Caco-2 (cell line): ENCODE measurements around the gene ZC3H12A. TPM values are rescaled to one million over a fixed set of nuclear protein-coding genes. Genes with fewer than 3 reads are reported as not detected.

ENCODE experiments used
- BruUV-seq: library from RNA; stranded (reverse); fragments of 400-500 nt; replicated peaks from 2 replicates; lab custom pipeline; 2021; lab: Mats Ljungman, UMichigan
- CTCF ChIA-PET: fragments of 300-600 bp; sonication (Branson Sonifier 250); formaldehyde crosslinking; loops from one replicate; lab custom pipeline; 2022; ENCODE audit warnings: antibody characterized with exemption; lab: Charles Lee
- POLR2A ChIA-PET: fragments of 300-600 bp; sonication (Branson Sonifier 250); formaldehyde crosslinking; loops from one replicate; lab custom pipeline; 2022; ENCODE audit warnings: antibody characterized with exemption; lab: Charles Lee
- DNase-seq, 2 experiments: peaks; one replicate each; pipeline versions ENCODE4 v3.0.0 to v3.0.0-alpha.2; 2020 to 2022
- H3K27me3 ChIP-seq: replicated peaks from 2 replicates; pipeline ENCODE4 v1.6.0; 2011; ENCODE audit warnings: low read length; ENCODE audit not compliant: control insufficient read depth, insufficient read depth
- H3K36me3 ChIP-seq: 2 replicates; pipeline ENCODE4 v1.5.1; 2011; ENCODE audit warnings: low read length; ENCODE audit not compliant: control insufficient read depth, insufficient read depth
- H3K4me1 ChIP-seq: fragments of 250-450 bp; sonication (Bioruptor Pico); 2 replicates; pipeline ENCODE4 v1.5.1; 2020; ENCODE audit warnings: mild to moderate bottlenecking
- H3K4me3 ChIP-seq: 2 replicates; pipeline ENCODE4 v1.5.1; 2011; ENCODE audit warnings: low read depth, mild to moderate bottlenecking, control low read depth, low read length
- H3K9me3 ChIP-seq: fragments of 250-450 bp; sonication (Bioruptor Pico); 2 replicates; pipeline ENCODE4 v1.5.1; 2020; ENCODE audit warnings: mild to moderate bottlenecking, moderate library complexity
- H3K27ac Mint-ChIP-seq: one replicate; pipeline ENCODE4 v1.8.0; 2022; ENCODE audit warnings: mixed read lengths; ENCODE audit not compliant: unreplicated experiment
- H3K27me3 Mint-ChIP-seq: one replicate; pipeline ENCODE4 v1.8.0; 2022; ENCODE audit warnings: mixed read lengths; ENCODE audit not compliant: insufficient read depth, unreplicated experiment
- H3K36me3 Mint-ChIP-seq: one replicate; pipeline ENCODE4 v1.8.0; 2022; ENCODE audit warnings: mild to moderate bottlenecking, mixed read lengths; ENCODE audit not compliant: insufficient read depth, unreplicated experiment
- H3K4me1 Mint-ChIP-seq: one replicate; pipeline ENCODE4 v1.8.0; 2022; ENCODE audit warnings: low read depth, mixed read lengths; ENCODE audit not compliant: unreplicated experiment
- H3K4me3 Mint-ChIP-seq: one replicate; pipeline ENCODE4 v1.8.0; 2022; ENCODE audit warnings: mild to moderate bottlenecking, moderate library complexity, mixed read lengths; ENCODE audit not compliant: unreplicated experiment
- H3K9me3 Mint-ChIP-seq: one replicate; pipeline ENCODE4 v1.8.0; 2022; ENCODE audit warnings: mixed read lengths; ENCODE audit not compliant: unreplicated experiment
- CTCF ChIP-seq, 2 experiments: fragments of 200-600 bp in 1 of 2; IDR thresholded peaks; 1 replicate in 1 of 2; 2 replicates in 1 of 2; pipeline versions ENCODE4 v1.5.1 to v1.8.0; 2011 to 2022; ENCODE audit warnings: antibody characterized with exemption in 1 of 2, control low read depth in 1 of 2, inconsistent platforms in 1 of 2, low read depth in 1 of 2, low read length in 1 of 2, mild to moderate bottlenecking in 1 of 2, moderate library complexity in 1 of 2; ENCODE audit not compliant: insufficient read depth in 1 of 2, severe bottlenecking in 1 of 2, unreplicated experiment in 1 of 2
- intact Hi-C: fragments of 100-400 bp; cut with micrococcal nuclease; formaldehyde crosslinking; loops from one replicate; pipeline ENCODE4 v1.10.0; 2022; ENCODE audit not compliant: unreplicated experiment
- total RNA-seq: library from RNA; stranded (reverse); gene quantifications from 2 replicates; pipeline ENCODE4 v1.2.3, GENCODE V29; 2022

The ZC3H12A gene
- total RNA-seq, 1 experiment from 2014 or later = 4.7 TPM

GRCh38 chr1:37469386-37469785 lies 5.0 kb upstream of the ZC3H12A start:
- ChIA-PET CTCF (no interaction called here), POLR2A (no interaction called here)
- no peak for TF ChIP-seq CTCF (IDR thresholded peaks at IDR 0.05; ENCODE audit: insufficient read depth in 1 of 2, low read depth in 1 of 2, low read length in 1 of 2, severe bottlenecking in 1 of 2, unreplicated experiment in 1 of 2)
- Histone ChIP-seq H3K9me3 (no peaks in the 10 kb centered on the region), H3K27me3 (no peaks in the 10 kb centered on the region), H3K4me1 (no peaks in the 10 kb centered on the region), H3K36me3 (no peaks in the 10 kb centered on the region), H3K4me3 (no peak overlapping the region)
- Mint-ChIP-seq H3K27me3 (no peaks in the 10 kb centered on the region), H3K9me3 (no peaks in the 10 kb centered on the region), H3K36me3 (peaks cover 9% of the 10 kb centered on the region), H3K27ac (no peak overlapping the region), H3K4me3 (no peak overlapping the region), H3K4me1 (peaks cover 7% of the 10 kb centered on the region)
- BruUV-seq = no TSS peak
- intact Hi-C loops = no loop called here
- no peak for DNase-seq

- Mint-ChIP-seq H3K27ac (no peak overlapping the region), H3K27me3 (no peaks in the 10 kb centered on the region), H3K4me1 (peaks cover 7% of the 10 kb centered on the region), H3K36me3 (peaks cover 10% of the 10 kb centered on the region), H3K9me3 (no peaks in the 10 kb centered on the region), H3K4me3 (no peak overlapping the region)
- no peak for DNase-seq
- ChIA-PET CTCF (interaction anchor here (0.6 kb wide), 1 partner anchor 13 kb away, joined by 3 read pairs; no protein-coding TSS in a partner anchor), POLR2A (no interaction called here)
- Histone ChIP-seq H3K27me3 (no peaks in the 10 kb centered on the region), H3K9me3 (no peaks in the 10 kb centered on the region), H3K36me3 (no peaks in the 10 kb centered on the region), H3K4me3 (no peak overlapping the region), H3K4me1 (peaks cover 8% of the 10 kb centered on the region; the same call in 1 of the 2 replicates)
- intact Hi-C loops = no loop called here
- no TSS peak for BruUV-seq
- no peak for TF ChIP-seq CTCF (IDR thresholded peaks at IDR 0.05; ENCODE audit: insufficient read depth in 1 of 2, low read depth in 1 of 2, low read length in 1 of 2, severe bottlenecking in 1 of 2, unreplicated experiment in 1 of 2)
These were observed 2.8 kb upstream of the ZC3H12A start for GRCh38 chr1:37471345-37472231.

GRCh38 chr1:37472281-37472680 lies 2.1 kb upstream of the ZC3H12A start:
- intact Hi-C loops = no loop called here
- Mint-ChIP-seq H3K9me3 (no peaks in the 10 kb centered on the region), H3K27me3 (no peaks in the 10 kb centered on the region), H3K36me3 (peaks cover 17% of the 10 kb centered on the region), H3K4me3 (no peak overlapping the region), H3K4me1 (peaks cover 7% of the 10 kb centered on the region), H3K27ac (no peak overlapping the region)
- H3K9me3 ChIP-seq = no peaks in the 10 kb centered on the region
- peaks cover 8% of the 10 kb centered on the region; the same call in 1 of the 2 replicates for H3K4me1 ChIP-seq
- H3K4me3 ChIP-seq = no peak overlapping the region
- TF ChIP-seq CTCF (IDR thresholded peaks at IDR 0.05; ENCODE audit: insufficient read depth in 1 of 2, low read depth in 1 of 2, low read length in 1 of 2, severe bottlenecking in 1 of 2, unreplicated experiment in 1 of 2) = no peak
- POLR2A ChIA-PET = no interaction called here
- no peaks in the 10 kb centered on the region for H3K27me3 ChIP-seq
- H3K36me3 ChIP-seq = no peaks in the 10 kb centered on the region; the same call in 1 of the 2 replicates
- DNase-seq = no peak
- CTCF ChIA-PET = interaction anchor here (0.6 kb wide), 1 partner anchor 13 kb away, joined by 3 read pairs; no protein-coding TSS in a partner anchor
- no TSS peak for BruUV-seq
